Limb (tissue), 2 donors: ENCODE measurements around the gene DKKL1.
A peak's percentile ranks its signal among the peaks of the same experiment; 100 is the strongest.
"Not testable (repeated sequence)": the region's sequence is repeated elsewhere in the genome, so short reads cannot be mapped to it uniquely, and the experiment has no call there.

Experiments used
- DNase-seq, 2 donors: peaks; one replicate each; pipeline ENCODE4 v3.0.0-alpha.2; 2016; ENCODE audit errors: extremely low spot score in 2 of 2

The DKKL1 gene

DNA sequence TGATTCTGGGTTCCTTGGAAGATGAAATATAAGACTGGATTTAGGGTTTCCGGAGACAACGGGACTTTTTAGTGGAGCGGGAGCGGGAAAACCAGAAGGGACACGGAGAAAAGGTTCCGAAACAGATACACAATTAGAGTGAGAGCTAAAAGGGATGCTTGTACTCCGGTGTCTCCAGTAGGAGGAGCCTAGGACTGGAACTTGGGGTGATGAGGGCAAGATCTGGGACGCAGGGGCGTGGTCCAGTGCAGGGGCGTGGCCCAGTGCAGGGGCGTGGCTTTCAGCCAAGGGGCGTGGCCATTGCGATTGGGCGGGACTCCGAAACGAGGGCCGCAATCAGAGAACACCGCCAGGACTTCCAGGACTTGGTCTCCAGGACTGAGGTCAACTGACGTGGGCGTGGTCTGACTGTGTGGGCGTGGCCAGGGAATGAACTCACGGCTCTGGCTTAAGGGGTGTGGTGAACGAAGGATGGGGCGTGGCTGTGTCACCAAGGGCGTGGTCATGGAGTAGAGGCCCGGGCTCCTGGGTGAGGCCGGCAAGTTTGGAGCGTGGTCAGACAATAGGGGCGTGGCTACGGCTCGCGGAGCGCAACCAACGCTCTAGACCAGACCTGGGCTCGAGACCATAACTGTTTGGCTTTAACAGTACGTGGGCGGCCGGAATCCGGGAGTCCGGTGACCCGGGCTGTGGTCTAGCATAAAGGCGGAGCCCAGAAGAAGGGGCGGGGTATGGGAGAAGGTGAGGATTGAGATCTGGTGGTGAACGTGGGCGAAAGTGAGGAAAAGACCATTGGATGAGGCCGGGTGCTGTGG, at the start of gene DKKL1:
TSS of gene DKKL1 (plus strand) at position 610 of the 815 bp plus-strand sequence. CDS start at position 732, 122 bp downstream.
- DNase-seq: peak; percentile 90 to 97

DNA sequence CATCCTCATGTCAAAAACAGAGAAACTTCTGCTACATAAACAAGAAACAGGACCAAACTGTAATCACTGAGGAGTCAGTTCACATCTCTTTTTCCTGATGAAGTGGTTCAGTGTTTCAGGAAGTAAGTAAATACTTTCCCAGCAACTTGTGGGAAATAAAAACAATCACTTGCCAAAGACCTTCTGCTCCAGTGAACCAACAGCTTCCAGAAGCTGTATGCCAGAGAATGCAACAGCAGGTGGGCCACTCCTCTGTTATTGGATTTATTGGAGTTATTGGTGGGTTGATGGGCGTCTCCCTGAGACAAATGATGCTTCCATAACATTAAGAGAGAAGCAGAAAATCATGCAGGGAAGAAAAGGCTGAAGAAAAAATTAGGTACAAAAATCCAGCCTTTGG, 48.6 kb upstream of the DKKL1 start:
- no peak for DNase-seq

DNA sequence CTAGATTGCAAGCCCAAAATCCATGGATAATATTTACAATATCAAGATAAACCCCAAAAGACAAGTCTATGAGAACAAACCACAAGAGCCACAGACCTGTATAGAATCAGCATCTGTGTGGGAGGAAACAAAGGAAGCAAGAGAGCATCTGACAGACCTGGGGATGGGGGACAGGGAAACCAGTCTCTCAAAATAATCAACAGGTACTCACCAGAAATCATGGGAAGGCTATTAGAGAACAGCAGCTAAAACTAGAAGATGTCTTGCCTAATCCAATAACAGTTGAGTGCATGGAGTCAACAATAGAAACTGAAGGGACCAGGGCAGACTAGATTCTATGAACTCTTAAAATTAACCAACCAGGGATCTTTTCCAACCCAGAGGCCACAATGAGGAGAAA, 47.4 kb upstream of the DKKL1 start:
- no peak for DNase-seq

DNA sequence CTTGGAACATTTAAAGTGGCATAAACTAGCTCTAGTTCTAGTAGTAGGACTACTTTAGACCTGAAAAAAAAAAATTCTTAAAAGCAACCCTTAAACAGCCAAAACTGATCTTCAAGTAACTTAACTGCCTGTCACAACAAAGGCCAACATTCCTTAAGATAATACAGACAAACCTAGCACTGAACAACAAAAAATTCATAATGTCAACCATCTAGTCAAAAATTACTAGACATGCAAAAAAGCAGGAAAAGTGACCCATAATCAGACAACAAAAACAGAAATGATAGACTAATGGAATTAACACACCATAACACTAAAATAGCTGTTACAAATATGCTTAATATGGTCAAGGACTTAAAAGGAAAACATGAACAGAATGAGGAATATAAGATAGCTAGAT, 45.4 kb upstream of the DKKL1 start:
- DNase-seq: no peak

DNA sequence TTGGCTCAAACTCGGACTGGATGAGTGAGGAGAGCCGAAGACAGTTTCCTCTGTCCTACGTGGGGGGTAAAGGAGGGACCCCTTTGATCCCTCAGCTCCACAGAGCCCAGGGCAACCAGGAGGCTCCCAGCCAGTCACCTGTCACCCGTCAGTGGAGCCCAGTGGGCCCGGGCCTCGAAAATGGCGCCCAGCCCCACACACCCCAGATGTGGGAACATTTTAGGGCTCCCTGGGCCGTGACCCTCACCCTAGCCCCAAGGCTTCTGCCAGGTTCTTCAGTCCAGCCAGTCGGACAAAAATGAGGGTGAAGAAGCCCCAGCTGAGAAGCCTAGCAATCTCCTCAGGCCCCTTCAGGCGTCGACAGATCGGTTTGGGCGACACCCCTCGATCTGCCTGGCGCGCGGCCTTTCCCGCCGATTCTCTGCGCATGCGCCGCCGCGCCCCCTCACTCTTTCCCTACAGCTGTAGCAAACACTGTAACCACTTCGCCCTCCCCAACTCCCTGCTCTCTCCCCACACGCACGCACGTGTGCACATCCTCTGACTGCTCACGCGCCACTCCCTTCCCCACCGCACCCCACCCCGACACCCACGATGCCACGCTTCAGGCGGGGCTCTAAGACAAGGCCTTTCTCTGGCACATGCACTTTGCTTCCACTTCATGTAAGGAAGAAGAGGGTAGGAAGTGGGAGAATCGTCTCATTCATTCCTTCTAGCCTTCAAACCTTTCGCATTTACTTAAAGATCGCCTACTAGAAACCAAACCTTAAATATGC, 38.7 kb upstream of the DKKL1 start, which contains the start of gene SLC6A16:
TSS of gene SLC6A16 (minus strand) at position 391 of the 776 bp plus-strand sequence. CDS start 13,844 bp downstream, outside the sequence.
- DNase-seq: no peak

DNA sequence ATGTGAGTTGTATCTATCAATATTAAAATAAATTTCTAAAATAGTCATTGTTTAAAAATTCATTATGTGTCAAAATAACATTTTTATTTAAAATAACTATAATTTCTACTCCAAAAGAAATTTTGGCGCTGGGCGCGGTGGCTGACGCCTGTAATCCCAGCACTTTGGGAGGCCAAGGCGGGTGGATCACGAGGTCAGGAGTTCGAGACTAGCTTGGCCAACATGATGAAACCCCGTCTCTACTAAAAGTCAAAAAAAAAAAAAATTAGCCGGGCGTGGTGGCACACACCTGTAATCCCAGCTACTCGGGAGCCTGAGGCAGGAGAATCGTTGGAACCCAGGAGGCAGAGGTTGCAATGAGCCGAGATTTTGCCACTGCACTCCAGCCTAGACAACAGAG, 37.9 kb upstream of the DKKL1 start:
- not testable (repeated sequence) for DNase-seq

DNA sequence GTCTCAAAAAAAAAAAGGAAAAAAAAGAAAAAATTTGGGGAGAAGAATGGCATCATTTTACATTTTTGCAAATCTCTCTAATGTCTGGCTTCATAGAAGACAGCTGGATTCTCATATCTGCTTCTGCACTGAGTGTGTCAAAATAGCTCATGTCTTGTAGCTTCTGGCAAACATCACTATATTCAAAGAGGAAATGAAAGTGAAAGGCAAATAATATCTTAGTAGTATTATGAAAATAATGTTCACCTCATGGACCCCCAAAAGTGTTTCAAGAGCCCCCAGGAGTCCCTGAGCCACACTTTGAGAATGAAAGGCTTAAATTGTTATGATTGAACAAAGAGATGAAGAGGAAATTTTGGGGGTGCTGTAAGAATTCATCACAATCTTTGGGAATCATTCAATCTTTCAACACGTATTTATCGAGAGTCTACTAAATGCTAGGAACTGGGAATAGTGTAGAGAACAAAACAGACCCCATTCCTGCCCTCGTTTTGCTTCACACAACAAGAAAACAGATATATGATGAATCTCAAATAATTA, 37.4 kb upstream of the DKKL1 start:
- no peak for DNase-seq

DNA sequence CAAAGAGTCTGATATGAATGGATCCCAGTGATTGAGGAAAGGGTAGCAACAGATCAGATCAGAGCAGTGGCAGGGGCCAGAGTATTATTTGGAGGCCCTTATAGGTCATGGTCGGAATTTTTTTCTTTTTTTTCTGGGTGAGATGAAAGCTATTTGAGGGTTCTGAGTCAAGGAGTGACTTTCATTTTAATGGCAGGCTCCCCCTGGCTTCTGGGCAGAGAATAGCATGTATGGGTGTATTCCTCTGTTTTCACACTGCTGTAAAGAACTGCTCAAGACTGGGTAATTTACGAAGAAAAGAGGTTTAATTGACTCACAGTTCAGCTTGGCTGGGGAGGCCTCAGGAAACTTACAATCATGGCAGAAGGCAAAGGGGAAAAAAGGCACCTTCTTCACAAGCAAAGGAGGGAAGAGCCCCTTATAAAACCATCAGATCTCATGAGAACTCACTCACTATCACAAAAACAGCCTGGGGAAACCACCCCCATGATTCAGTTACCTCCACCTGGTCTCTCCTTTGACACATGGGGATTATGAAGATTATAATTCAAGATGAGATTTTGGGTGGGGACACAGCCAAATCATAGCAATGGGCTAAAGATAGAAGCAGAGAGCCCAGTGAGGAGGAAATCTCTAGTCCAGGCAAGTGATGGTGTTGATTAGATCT, 35.7 kb upstream of the DKKL1 start:
- no peak for DNase-seq

DNA sequence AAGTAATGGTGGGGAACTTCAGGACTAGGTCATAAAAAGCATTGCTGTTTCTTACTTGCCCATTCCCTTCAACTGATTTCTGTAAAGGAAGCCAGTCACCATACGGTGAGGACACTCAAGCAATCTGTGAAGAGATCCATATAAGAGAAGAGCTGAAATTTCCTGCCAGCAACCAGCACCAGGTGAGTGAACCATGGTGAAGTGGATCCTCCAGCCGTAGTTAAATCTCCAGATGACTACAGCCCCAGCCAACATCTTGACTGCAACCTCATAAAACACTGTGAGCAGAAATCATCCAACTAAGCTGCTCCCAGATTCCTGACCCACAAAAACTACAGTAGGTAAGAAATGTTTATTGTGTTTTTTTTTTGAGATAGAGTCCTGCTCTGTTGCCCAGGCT, 34.9 kb upstream of the DKKL1 start:
- DNase-seq: no peak

DNA sequence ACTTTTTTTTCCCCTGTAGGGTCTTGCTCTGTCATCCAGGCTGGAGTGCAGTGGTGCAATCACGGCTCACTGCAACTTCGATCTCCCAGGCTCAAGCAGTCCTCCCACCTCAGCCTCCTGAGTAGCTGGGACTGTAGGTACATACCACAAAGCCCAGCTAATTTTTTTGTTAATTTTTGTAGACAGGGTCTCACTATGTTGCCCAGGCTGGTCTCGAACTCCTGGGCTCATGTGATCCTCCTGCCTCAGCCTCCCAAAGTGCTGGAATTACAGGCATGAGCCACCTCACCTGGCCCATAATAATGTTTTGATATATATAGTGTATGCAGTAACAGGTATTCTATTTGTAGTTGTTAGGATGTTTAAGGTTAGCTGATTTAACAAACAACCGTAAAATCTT, 32.5 kb upstream of the DKKL1 start:
- DNase-seq: not testable (repeated sequence)

DNA sequence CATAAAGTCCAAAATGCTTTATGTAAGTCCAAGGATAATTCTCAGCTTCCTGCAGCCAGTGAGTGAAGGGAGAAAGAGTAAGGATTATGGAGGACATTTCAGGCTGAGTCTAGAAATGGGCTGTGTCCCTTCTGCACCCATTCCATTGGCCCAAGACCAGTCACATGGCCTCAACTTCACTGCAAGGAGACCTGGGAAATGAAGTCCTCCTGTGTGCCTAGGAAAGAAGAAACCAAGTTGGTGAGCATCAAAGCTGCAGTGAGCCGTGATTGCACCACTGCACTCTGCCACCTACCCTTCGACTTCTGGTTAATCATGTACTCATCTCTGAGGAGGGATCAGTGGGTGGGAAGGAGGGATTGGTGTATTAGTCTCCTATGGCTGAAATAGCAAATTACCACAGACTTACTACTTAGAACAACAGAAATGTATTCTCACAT, 32.0 kb upstream of the DKKL1 start:
- DNase-seq: no peak

DNA sequence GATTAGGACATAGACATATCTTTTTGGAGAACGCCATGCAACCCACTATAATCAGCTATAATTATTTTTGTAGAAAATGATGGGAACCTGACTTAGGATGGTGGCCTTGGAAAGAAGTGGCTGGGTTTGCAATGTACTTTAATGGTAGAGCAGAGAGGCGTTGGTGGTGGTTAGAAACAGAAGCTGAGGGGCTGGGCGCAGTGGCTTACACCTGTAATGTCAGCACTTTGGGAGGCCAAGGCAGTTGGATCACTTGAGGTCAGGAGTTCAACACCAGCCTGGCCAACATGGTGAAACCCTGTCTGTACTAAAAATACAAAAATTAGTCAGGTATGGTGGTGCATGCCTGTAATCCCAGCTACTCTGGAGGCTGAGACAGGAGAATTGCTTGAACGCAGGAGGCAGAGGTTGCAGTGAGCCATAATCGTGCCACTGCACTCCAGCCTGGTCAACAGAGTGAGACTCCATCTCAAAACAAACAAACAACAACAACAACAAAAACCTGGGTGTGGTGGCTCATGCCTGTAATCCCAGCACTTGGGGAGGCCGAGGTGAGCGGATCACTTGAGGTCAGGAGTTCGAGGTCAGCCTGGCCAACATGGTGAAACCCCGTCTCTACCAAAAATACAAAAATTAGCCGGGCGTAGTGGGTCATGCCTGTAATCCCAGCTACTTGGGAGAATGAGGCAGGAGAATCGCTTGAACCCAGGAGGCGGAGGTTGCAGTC, 30.8 kb upstream of the DKKL1 start:
- not testable (repeated sequence) for DNase-seq

DNA sequence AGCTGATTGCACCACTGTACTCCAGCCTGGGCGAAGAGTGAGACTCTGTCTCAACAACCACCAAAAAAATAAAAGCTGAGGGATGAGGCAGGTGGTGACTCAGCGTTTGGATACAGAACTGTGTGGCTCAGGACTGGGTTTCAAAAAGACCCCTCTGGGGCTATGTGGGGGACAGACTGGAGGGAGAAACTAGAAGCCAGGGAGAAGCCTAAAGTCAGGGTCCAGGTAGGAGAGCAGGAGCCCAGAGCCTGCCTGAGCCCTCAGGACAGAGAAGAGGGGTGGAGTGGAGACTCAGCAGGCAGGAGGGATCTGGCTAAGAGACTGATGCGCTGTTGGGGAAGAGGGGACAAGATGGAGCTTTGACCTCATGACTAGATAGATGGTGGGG, 30.3 kb upstream of the DKKL1 start:
- DNase-seq: no peak

DNA sequence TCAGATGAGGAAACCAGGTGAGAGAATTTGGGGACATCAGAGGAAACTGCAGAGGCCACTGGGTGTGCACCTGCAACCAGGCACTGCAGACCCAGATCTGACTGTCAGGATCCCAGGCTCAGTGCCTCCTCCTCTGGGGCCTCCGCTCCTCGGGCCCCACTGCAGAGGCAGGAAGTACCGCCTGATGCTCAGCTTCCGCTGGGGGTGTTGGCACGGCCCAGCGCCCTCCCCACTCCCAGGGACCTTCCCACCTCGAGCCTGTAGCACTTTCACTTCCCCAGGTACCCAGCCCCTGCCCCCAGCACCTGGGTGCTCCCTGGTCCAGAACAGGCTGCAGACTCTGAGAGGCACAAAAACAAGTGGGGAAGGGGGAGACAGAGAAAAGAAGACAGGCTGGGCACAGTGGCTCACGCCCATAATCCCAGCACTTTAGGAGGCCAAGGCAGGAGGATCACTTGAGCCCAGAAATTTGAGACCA, 29.8 kb upstream of the DKKL1 start:
- DNase-seq: no peak

DNA sequence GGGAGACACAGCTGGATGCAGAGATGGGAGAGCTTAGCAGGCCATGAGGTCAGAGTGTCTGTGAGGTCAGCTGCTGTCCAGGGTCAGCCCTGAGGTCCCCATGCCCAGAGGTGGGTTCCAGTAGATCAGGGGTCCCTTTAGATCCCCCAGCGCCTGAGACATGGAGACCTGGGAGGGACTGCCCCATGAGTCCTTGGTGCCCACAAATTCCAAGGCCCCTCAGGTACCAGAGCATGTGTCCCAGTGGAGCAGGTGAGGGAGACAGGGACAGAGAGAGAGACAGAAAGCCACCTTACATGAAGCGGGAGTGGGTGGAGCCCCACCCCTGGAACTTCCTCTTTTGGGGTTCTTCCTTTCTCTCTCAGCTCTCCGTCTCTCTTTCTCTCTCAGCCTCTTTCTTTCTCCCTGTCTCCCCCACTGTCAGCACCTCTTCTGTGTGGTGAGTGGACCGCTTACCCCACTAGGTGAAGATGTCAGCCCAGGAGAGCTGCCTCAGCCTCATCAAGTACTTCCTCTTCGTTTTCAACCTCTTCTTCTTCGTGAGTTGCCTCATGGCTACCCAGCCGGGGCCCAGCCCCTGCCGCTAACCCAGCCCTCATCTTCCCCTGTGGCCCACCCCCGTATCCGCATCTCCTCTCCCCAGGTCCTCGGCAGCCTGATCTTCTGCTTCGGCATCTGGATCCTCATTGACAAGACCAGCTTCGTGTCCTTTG, 28.4 kb upstream of the DKKL1 start, which contains the start of gene CD37:
TSS of gene CD37 (plus strand) at position 336 of the 713 bp plus-strand sequence. CDS start at position 471, 135 bp downstream.
- DNase-seq: no peak

DNA sequence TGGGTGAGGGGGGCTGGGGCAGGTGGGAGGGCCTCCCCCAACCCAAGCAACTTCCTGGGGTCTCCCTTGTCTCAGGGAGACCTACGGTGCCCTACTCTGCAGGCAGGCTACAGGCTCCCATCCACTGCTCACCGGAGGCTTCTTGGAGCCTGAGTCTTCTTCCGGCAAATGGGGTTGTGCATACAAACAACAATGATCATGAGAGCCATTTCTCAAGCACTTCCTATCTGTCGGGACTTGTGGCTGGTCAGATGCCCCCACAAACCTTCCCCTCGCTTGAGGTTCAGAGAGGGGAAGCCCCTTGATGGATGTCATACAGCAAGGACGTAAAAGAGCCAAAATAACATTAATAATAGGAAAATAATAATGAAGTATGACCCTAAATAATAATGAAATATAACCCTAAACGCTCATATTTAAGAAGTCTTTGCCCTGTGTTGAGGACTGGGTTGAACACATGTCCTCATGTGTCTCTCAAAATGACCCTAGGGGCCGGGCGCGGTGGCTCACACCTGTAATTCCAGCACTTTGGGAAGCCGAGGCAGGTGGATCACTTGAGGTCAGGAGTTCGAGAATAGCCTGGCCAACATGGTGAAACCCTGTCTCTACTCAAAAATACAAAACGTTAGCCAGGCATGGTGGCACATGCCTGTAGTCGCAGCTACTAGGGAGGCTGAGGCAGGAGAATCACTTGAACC, 27.7 kb upstream of the DKKL1 start:
- no peak for DNase-seq

DNA sequence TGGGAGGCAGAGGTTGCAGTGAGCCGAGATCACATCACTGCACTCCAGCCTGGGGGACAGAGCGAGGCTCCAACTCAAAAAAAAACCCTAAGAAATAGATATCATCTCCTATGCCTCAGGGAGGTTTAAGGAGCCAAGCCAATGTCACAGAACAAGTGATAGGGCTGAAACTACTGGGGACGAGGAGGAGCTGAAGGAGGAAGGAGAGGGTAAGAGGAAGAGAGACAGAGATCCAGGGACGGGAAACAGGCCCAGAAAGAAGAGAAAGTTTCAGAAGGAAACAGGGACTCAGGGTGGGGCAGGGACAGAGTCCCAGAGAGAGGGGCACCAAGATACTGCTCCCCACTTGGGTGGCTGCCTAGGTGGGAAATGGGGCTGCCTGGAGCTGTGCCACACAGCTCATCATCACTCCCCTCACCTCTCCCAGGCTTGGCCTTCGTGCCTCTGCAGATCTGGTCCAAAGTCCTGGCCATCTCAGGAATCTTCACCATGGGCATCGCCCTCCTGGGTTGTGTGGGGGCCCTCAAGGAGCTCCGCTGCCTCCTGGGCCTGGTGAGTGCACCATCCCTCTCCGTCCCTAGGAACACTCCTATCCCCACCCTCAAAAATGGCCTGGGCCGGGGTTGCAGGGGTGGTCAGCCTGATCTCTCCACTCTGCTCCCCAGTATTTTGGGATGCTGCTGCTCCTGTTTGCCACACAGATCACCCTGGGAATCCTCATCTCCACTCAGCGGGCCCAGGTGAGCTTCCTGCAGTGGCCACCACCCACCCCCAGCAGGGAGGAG, 27.0 kb upstream of the DKKL1 start:
- no peak for DNase-seq

DNA sequence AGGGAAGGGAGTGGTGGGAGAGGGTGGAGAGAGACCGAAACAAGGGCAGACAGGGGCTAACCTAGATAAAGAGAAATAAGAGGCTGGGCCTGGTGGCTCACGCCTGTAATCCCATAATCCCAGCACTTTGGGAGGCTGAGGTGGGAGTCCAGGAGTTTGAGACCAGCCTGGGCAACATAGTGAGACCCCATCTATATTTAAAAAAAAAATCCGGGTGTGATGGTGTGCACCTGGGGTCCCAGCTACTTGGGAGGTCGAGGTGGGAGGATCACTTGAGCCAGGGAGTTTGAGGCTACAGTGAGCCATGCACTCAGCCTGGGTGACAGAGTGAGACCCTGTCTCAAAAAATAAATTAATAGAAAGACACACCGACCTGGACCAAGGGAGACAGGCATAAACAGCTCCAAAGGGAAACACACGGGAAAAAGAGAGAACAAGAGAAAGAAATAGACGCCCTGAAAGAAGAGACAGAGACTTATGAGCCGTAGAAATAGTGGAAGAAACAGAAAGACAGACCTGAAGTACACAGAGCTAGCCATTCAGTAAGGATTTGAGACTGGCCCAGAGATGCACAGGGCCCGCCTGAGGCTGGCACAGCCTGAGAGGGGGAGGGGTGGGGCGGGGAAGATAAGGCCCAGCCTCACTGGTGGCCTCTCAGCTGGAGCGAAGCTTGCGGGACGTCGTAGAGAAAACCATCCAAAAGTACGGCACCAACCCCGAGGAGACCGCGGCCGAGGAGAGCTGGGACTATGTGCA, 26.2 kb upstream of the DKKL1 start:
- DNase-seq: no peak
